Measurements from ENCODE around the gene SLC39A3. TPM values are rescaled to one million over a fixed set of nuclear protein-coding genes. Genes with fewer than 3 reads are reported as not detected.

SLC39A3 gene
- total and polyA plus RNA-seq, 10 of the 15 experiments (the other 5 are each of a cell fraction or from before 2014, with no cell fraction given): 0.63 to 67.1 (median 51.2) TPM

DNA sequence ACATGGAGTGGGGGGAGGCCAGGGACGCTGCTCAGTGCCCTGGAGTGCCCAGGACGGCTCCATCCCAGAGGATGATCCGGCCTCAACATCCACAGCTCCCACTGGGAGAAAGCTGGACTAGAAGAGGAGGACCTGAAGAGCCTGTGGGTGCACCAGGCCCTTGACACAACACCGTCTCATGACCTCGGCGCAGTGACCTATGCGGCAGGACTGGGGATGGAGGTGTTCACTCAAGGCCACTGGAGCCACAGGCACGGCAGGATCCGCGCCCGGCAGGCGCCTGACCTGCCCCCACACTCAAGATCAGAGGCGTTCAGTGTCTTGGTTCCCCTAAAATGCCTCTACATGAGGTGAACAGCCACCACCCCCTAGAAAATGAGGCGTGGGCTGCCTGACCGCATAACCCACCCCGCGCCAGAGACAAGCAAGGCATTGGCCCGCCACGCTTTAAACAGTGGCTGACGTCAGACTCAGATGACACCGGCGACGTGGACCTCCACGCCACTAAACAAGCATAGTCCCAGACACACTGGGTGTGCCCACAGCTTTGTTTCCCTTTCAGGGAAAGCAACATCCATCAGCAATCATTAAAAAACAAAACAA, 35.2 kb upstream of the SLC39A3 start:
- Histone ChIP-seq H3K79me2 (ENCODE audit: control insufficient read depth, insufficient read depth, low read length) (peaks cover 72% of the 10 kb centered on the region), H3K27ac (ENCODE audit: control insufficient read depth, insufficient read depth) (peak overlapping the region; percentile 24; the same call in 1 of the 2 replicates), H3K4me1 (ENCODE audit: control insufficient read depth, insufficient read depth, low read length) (peaks cover 12% of the 10 kb centered on the region), H3K36me3 (ENCODE audit: control insufficient read depth in 2 of 2, insufficient read depth in 2 of 2, low read length in 1 of 2) (peaks cover 4 to 7% of the 10 kb centered on the region in 2 experiments; a peak in 3 of 4 replicates), H3K9me3 (replicated peaks; ENCODE audit: control insufficient read depth, insufficient read depth, low read length) (no peaks in the 10 kb centered on the region; the same call in 2 of the 3 replicates), H3K27me3 (replicated peaks in 1 of 2; ENCODE audit: control insufficient read depth in 2 of 2, insufficient read depth in 2 of 2, low read length in 1 of 2) (no peaks in the 10 kb centered on the region), H3K4me2 (ENCODE audit: control insufficient read depth, insufficient read depth) (no peak overlapping the region; the same call in 1 of the 2 replicates), H3K9ac (ENCODE audit: control insufficient read depth, insufficient read depth, low read length) (no peak overlapping the region), H2AFZ (ENCODE audit: control insufficient read depth, low read depth, low read length) (no peak overlapping the region), H4K20me1 (ENCODE audit: control insufficient read depth, insufficient read depth) (peaks cover 9% of the 10 kb centered on the region; the same call in 1 of the 2 replicates), H3K4me3 (no peak overlapping the region)
- TF ChIP-seq, protein P1, sequence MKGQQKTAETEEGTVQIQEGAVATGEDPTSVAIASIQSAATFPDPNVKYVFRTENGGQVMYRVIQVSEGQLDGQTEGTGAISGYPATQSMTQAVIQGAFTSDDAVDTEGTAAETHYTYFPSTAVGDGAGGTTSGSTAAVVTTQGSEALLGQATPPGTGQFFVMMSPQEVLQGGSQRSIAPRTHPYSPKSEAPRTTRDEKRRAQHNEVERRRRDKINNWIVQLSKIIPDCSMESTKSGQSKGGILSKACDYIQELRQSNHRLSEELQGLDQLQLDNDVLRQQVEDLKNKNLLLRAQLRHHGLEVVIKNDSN (IDR thresholded peaks at IDR 0.05; ENCODE audit: borderline replicate concordance, extremely low read length, insufficient read depth, low read depth, low read length): no peak
- TF ChIP-seq MYC (IDR thresholded peaks at IDR 0.05; ENCODE audit: insufficient read depth, insufficient read length, insufficient replicate concordance, low read length, severe bottlenecking) (no peak), USF2 (IDR thresholded peaks at IDR 0.05; ENCODE audit: borderline replicate concordance, low read depth, low read length) (no peak), KDM1A (IDR thresholded peaks at IDR 0.05; ENCODE audit: borderline replicate concordance) (no peak), POU2F2 (IDR thresholded peaks at IDR 0.05; ENCODE audit: borderline replicate concordance, low read depth, low read length) (no peak), JUND (IDR thresholded peaks at IDR 0.05; ENCODE audit: low read depth, low read length) (no peak), TCF12 (IDR thresholded peaks at IDR 0.05; ENCODE audit: low read depth, low read length) (no peak), CBFB (IDR thresholded peaks at IDR 0.05; ENCODE audit: low read depth) (no peak), SP1 (IDR thresholded peaks at IDR 0.05; ENCODE audit: low read depth, low read length) (no peak)
- TF ChIP-seq, protein P2, sequence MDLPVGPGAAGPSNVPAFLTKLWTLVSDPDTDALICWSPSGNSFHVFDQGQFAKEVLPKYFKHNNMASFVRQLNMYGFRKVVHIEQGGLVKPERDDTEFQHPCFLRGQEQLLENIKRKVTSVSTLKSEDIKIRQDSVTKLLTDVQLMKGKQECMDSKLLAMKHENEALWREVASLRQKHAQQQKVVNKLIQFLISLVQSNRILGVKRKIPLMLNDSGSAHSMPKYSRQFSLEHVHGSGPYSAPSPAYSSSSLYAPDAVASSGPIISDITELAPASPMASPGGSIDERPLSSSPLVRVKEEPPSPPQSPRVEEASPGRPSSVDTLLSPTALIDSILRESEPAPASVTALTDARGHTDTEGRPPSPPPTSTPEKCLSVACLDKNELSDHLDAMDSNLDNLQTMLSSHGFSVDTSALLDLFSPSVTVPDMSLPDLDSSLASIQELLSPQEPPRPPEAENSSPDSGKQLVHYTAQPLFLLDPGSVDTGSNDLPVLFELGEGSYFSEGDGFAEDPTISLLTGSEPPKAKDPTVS (IDR thresholded peaks at IDR 0.05; ENCODE audit: low read depth, low read length): no peak
- TF ChIP-seq, protein P3, sequence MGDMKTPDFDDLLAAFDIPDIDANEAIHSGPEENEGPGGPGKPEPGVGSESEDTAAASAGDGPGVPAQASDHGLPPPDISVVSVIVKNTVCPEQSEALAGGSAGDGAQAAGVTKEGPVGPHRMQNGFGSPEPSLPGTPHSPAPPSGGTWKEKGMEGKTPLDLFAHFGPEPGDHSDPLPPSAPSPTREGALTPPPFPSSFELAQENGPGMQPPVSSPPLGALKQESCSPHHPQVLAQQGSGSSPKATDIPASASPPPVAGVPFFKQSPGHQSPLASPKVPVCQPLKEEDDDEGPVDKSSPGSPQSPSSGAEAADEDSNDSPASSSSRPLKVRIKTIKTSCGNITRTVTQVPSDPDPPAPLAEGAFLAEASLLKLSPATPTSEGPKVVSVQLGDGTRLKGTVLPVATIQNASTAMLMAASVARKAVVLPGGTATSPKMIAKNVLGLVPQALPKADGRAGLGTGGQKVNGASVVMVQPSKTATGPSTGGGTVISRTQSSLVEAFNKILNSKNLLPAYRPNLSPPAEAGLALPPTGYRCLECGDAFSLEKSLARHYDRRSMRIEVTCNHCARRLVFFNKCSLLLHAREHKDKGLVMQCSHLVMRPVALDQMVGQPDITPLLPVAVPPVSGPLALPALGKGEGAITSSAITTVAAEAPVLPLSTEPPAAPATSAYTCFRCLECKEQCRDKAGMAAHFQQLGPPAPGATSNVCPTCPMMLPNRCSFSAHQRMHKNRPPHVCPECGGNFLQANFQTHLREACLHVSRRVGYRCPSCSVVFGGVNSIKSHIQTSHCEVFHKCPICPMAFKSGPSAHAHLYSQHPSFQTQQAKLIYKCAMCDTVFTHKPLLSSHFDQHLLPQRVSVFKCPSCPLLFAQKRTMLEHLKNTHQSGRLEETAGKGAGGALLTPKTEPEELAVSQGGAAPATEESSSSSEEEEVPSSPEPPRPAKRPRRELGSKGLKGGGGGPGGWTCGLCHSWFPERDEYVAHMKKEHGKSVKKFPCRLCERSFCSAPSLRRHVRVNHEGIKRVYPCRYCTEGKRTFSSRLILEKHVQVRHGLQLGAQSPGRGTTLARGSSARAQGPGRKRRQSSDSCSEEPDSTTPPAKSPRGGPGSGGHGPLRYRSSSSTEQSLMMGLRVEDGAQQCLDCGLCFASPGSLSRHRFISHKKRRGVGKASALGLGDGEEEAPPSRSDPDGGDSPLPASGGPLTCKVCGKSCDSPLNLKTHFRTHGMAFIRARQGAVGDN (IDR thresholded peaks at IDR 0.05): no peak
- intact Hi-C loops (cut with micrococcal nuclease; ENCODE audit: unreplicated experiment): no loop called here
- ChIA-PET RAD21 (ENCODE audit: unreplicated experiment) (no interaction called here), POLR2A (no interaction called here), SMC1A (ENCODE audit: uncharacterized antibody, unreplicated experiment) (interaction anchor here (0.6 kb wide), 1 partner anchor 79 kb away, joined by 3 read pairs; no protein-coding TSS in a partner anchor), CTCF (no interaction called here)
- whole genome bisulfite sequencing (ENCODE audit: insufficient coverage, insufficient replicate concordance, low lambda C conversion rate, missing lambda C conversion rate): 93% methylated on average over 24 of the region's 24 CpGs
- BruUV-seq (replicated peaks): no TSS peak
- DNase-seq (ENCODE audit: low read depth, low spot score): no peak
- in situ Hi-C loops (cut with MboI): no loop called here
- no peak for ATAC-seq
- FAIRE-seq: no peak

Measured in GM12878 (cell line).